GM12878 (cell line): ENCODE data around the gene MARCHF4. TPM values are rescaled to one million over a fixed set of nuclear protein-coding genes. Genes with fewer than 3 reads are reported as not detected.

ENCODE experiments used
- ATAC-seq: fragments of 200-7000 bp; cut with Tn5 transposase; 3 replicates; pipeline ENCODE4 v1.9.1; 2020; ENCODE audit warnings: mild to moderate bottlenecking, moderate library complexity
- BruUV-seq: library from RNA; stranded (reverse); fragments of 400-500 nt; replicated peaks from 2 replicates; lab custom pipeline; 2021; lab: Mats Ljungman, UMichigan
- CTCF ChIA-PET: fragments of 300-600 bp; sonication (Branson Sonifier 250); formaldehyde crosslinking; extraction: SDS; loops from one replicate; lab custom pipeline; 2021; ENCODE audit warnings: inconsistent platforms; lab: Yijun Ruan, JAX
- POLR2A ChIA-PET: fragments of 350-600 bp; formaldehyde crosslinking; extraction: SDS; loops from one replicate; lab custom pipeline; 2021; ENCODE audit warnings: inconsistent platforms; lab: Charles Lee
- RAD21 ChIA-PET: fragments of 300-600 bp; sonication (Branson Sonifier 250); formaldehyde crosslinking; loops from one replicate; lab custom pipeline; 2023; ENCODE audit warnings: antibody characterized with exemption; ENCODE audit not compliant: unreplicated experiment; lab: Charles Lee
- SMC1A ChIA-PET: fragments of 300-600 bp; sonication (Branson Sonifier 250); formaldehyde crosslinking; loops from one replicate; lab custom pipeline; 2023; ENCODE audit not compliant: unreplicated experiment, uncharacterized antibody; lab: Charles Lee
- DNase-seq: peaks from one replicate; pipeline ENCODE4 v3.0.0-alpha.2; 2011; ENCODE audit warnings: low read depth, low spot score
- FAIRE-seq: peaks from 3 replicates; lab custom pipeline; 2011; peaks lifted over from hg19 to GRCh38; lab: Jason Lieb, UNC
- H2AFZ ChIP-seq: 2 replicates; pipeline ENCODE4 v1.6.0; 2011; ENCODE audit warnings: low read depth, low read length, control low read depth; ENCODE audit not compliant: control insufficient read depth
- H3K27ac ChIP-seq: 2 replicates; pipeline ENCODE4 v1.5.1; 2011; ENCODE audit warnings: control low read depth; ENCODE audit not compliant: control insufficient read depth, insufficient read depth
- H3K27me3 ChIP-seq, 2 experiments: replicated peaks in 1 of 2; 2 replicates each; pipeline versions ENCODE4 v1.6.0 to v1.6.1; 2011; ENCODE audit warnings: low read length in 1 of 2; ENCODE audit not compliant: control insufficient read depth in 2 of 2, insufficient read depth in 2 of 2
- H3K36me3 ChIP-seq, 2 experiments: 2 replicates each; pipeline ENCODE4 v1.5.1; 2011; ENCODE audit warnings: low read length in 1 of 2; ENCODE audit not compliant: control insufficient read depth in 2 of 2, insufficient read depth in 2 of 2
- H3K4me1 ChIP-seq: 2 replicates; pipeline ENCODE4 v1.6.1; 2011; ENCODE audit warnings: mild to moderate bottlenecking, low read length, moderate library complexity, mixed read lengths; ENCODE audit not compliant: control insufficient read depth, insufficient read depth
- H3K4me2 ChIP-seq: 2 replicates; pipeline ENCODE4 v1.6.0; 2011; ENCODE audit warnings: control low read depth; ENCODE audit not compliant: control insufficient read depth, insufficient read depth
- H3K4me3 ChIP-seq: fragments of 200-600 bp; sonication (generic); 2 replicates; pipeline ENCODE4 v1.5.1; 2016
- H3K79me2 ChIP-seq: 2 replicates; pipeline ENCODE4 v1.6.0; 2011; ENCODE audit warnings: low read length; ENCODE audit not compliant: control insufficient read depth, insufficient read depth
- H3K9ac ChIP-seq: 2 replicates; pipeline ENCODE4 v1.8.0; 2011; ENCODE audit warnings: low read length, control low read depth, mixed read lengths; ENCODE audit not compliant: control insufficient read depth, insufficient read depth
- H3K9me3 ChIP-seq: replicated peaks from 3 replicates; pipeline ENCODE4 v1.5.1; 2011; ENCODE audit warnings: mild to moderate bottlenecking, low read length; ENCODE audit not compliant: control insufficient read depth, insufficient read depth
- H4K20me1 ChIP-seq: 2 replicates; pipeline ENCODE4 v1.6.0; 2011; ENCODE audit not compliant: control insufficient read depth, insufficient read depth
- EZH2 ChIP-seq: IDR thresholded peaks from 2 replicates; pipeline ENCODE4 v1.6.1; 2012; ENCODE audit warnings: low read depth, mild to moderate bottlenecking, control low read depth, inconsistent platforms, low read length, borderline replicate concordance; ENCODE audit not compliant: control insufficient read depth
- KLF5 ChIP-seq: fragments of 450-650 bp; IDR thresholded peaks from 2 replicates; pipeline ENCODE4 v1.6.1; 2014; ENCODE audit warnings: mild to moderate bottlenecking; ENCODE audit not compliant: partially characterized antibody
- MTA2 ChIP-seq: fragments of 450-650 bp; IDR thresholded peaks from 2 replicates; pipeline ENCODE4 v1.6.1; 2016; ENCODE audit warnings: low read depth, mild to moderate bottlenecking, moderate library complexity
- PAX5 ChIP-seq: IDR thresholded peaks from 2 replicates; pipeline ENCODE4 v1.6.1; 2011; ENCODE audit warnings: low read depth, low read length, borderline replicate concordance
- SMAD5 ChIP-seq: IDR thresholded peaks from 2 replicates; pipeline ENCODE4 v1.6.1; 2016; ENCODE audit warnings: antibody characterized with exemption, low read depth
- TBL1XR1 ChIP-seq: IDR thresholded peaks from 2 replicates; pipeline ENCODE4 v1.6.1; 2012; ENCODE audit warnings: low read depth, low read length, improper control_type of control experiment
- TCF7 ChIP-seq: IDR thresholded peaks from 2 replicates; pipeline ENCODE4 v1.6.1; 2014; ENCODE audit warnings: antibody characterized with exemption, borderline replicate concordance
- ZNF622 ChIP-seq: fragments of 450-650 bp; IDR thresholded peaks from 2 replicates; pipeline ENCODE4 v1.6.1; 2017; ENCODE audit warnings: mild to moderate bottlenecking, inconsistent platforms
- WGBS: methylation state at CpG from one replicate; pipeline ENCODE4 v1.1.6; 2016; ENCODE audit warnings: low lambda C conversion rate; ENCODE audit not compliant: insufficient replicate concordance, insufficient coverage; ENCODE audit errors: missing lambda C conversion rate; 5-methylcytosine and 5-hydroxymethylcytosine counted together
- in situ Hi-C: fragments of 300-500 bp; cut with MboI; formaldehyde crosslinking; loops from 9 replicates; pipeline ENCODE4 v1.14.3; 2018; ENCODE audit warnings: mixed read lengths
- intact Hi-C: fragments of 100-400 bp; cut with micrococcal nuclease; formaldehyde crosslinking; loops from one replicate; pipeline ENCODE4 v1.14.2; 2022; ENCODE audit not compliant: unreplicated experiment
- polyA plus RNA-seq, 11 experiments: library from polyadenylated mRNA; depleted of rRNA in 4 of 11; unstranded in 6 of 11; stranded (reverse) in 5 of 11; fragments of >200 nt; fragmentation: Nextera tagmentation in 4 of 11; fragmentation: Illumina TruSeq in 1 of 11; extraction: Ambion mirVana in 4 of 11; extraction: Trizol in 1 of 11; gene quantifications; 1 replicate in 1 of 11; 2 replicates in 10 of 11; pipeline versions ENCODE4 v1.2.1 to v1.2.3, GENCODE V29; 2011 to 2016; ENCODE audit warnings: inconsistent platforms in 2 of 11, missing spikeins in 2 of 11, low read depth in 1 of 11
- total RNA-seq, 4 experiments: library from RNA; depleted of rRNA in 3 of 4; stranded (reverse); fragments of >200 nt in 3 of 4; fragmentation: Illumina TruSeq in 1 of 4; extraction: Trizol in 1 of 4; gene quantifications; 2 replicates each; pipeline versions ENCODE4 v1.2.1 to v1.2.3, GENCODE V29; 2013 to 2021
- TF ChIP-seq, protein P1 (sequence below): IDR thresholded peaks from 2 replicates; pipeline ENCODE4 v1.6.1; 2012; ENCODE audit warnings: low read depth, low read length, improper control_type of control experiment
- TF ChIP-seq, protein P2 (sequence below): fragments of 450-650 bp; IDR thresholded peaks from 2 replicates; pipeline ENCODE4 v1.6.1; 2017; ENCODE audit warnings: mild to moderate bottlenecking, moderate library complexity

MARCHF4 gene
- total and polyA plus RNA-seq, 10 of the 15 experiments (the other 5 are each of a cell fraction or from before 2014, with no cell fraction given) = not detected

DNA sequence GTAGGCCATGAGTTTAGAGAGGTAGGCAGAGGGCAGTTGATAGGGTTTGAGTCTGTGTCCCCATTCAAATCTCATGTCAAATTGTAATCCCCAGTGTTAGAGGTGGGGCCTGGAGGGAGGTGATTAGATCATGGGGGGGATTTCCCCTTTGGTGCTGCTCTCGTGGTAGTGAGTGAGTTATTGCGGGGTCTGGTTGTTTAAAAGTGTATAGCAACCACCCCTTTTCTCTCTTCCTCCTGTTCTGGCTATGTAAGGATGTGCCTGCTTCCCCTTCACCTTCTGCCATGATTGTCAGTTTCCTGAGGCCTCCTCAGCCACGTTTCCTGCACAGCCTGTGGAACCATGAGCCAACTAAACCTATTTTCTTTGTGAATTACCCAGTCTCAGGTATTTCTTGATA is 25.5 kb downstream of the MARCHF4 start:
- CTCF ChIA-PET = interaction anchor here (2.2 kb wide), 1 partner anchor 58 kb away, joined by 5 read pairs; no protein-coding TSS in a partner anchor
- 0% methylated on average over 3 of the region's 3 CpGs for WGBS
- Histone ChIP-seq H2AFZ (peak overlapping the region; percentile 4; the same call in 1 of the 2 replicates), H3K4me2 (no peak overlapping the region), H3K36me3 (no peaks in the 10 kb centered on the region), H4K20me1 (no peaks in the 10 kb centered on the region), H3K9me3 (no peaks in the 10 kb centered on the region)
- in situ Hi-C loops = no loop called here
- RAD21 ChIA-PET = no interaction called here
- no peak for TF ChIP-seq ZNF622
- TF ChIP-seq, protein P1, sequence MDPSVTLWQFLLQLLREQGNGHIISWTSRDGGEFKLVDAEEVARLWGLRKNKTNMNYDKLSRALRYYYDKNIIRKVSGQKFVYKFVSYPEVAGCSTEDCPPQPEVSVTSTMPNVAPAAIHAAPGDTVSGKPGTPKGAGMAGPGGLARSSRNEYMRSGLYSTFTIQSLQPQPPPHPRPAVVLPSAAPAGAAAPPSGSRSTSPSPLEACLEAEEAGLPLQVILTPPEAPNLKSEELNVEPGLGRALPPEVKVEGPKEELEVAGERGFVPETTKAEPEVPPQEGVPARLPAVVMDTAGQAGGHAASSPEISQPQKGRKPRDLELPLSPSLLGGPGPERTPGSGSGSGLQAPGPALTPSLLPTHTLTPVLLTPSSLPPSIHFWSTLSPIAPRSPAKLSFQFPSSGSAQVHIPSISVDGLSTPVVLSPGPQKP = no peak
- no peak for TF ChIP-seq KLF5
- no peak for TF ChIP-seq TBL1XR1
- TF ChIP-seq, protein P2, sequence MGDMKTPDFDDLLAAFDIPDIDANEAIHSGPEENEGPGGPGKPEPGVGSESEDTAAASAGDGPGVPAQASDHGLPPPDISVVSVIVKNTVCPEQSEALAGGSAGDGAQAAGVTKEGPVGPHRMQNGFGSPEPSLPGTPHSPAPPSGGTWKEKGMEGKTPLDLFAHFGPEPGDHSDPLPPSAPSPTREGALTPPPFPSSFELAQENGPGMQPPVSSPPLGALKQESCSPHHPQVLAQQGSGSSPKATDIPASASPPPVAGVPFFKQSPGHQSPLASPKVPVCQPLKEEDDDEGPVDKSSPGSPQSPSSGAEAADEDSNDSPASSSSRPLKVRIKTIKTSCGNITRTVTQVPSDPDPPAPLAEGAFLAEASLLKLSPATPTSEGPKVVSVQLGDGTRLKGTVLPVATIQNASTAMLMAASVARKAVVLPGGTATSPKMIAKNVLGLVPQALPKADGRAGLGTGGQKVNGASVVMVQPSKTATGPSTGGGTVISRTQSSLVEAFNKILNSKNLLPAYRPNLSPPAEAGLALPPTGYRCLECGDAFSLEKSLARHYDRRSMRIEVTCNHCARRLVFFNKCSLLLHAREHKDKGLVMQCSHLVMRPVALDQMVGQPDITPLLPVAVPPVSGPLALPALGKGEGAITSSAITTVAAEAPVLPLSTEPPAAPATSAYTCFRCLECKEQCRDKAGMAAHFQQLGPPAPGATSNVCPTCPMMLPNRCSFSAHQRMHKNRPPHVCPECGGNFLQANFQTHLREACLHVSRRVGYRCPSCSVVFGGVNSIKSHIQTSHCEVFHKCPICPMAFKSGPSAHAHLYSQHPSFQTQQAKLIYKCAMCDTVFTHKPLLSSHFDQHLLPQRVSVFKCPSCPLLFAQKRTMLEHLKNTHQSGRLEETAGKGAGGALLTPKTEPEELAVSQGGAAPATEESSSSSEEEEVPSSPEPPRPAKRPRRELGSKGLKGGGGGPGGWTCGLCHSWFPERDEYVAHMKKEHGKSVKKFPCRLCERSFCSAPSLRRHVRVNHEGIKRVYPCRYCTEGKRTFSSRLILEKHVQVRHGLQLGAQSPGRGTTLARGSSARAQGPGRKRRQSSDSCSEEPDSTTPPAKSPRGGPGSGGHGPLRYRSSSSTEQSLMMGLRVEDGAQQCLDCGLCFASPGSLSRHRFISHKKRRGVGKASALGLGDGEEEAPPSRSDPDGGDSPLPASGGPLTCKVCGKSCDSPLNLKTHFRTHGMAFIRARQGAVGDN = no peak
- TF ChIP-seq SMAD5 = no peak
- no peak for TF ChIP-seq EZH2
- TF ChIP-seq PAX5 = no peak
- no peak for TF ChIP-seq TCF7
- TF ChIP-seq MTA2 = no peak
- TF ChIP-seq, all 136 proteins: peak for 0
- intact Hi-C loops = no loop called here
- no peak overlapping the region for H3K4me3 ChIP-seq
- ChIA-PET POLR2A (no interaction called here), SMC1A (no interaction called here)
- no peaks in the 10 kb centered on the region; the same call in 1 of the 2 replicates for H3K4me1 ChIP-seq
- no peak overlapping the region for H3K27ac ChIP-seq
- no peak for DNase-seq
- H3K9ac ChIP-seq = no peak overlapping the region
- no peaks in the 10 kb centered on the region for H3K79me2 ChIP-seq
- BruUV-seq = no TSS peak
- FAIRE-seq = no peak
- H3K27me3 ChIP-seq = no peaks in the 10 kb centered on the region; a peak in 1 of 4 replicates
- peak; percentile 80 for ATAC-seq
